T-helper 1 cell (primary cell): ENCODE measurements around the gene MARCHF6.
"Not testable (repeated sequence)": the region's sequence is repeated elsewhere in the genome, so short reads cannot be mapped to it uniquely, and the experiment has no call there.

Experiments used
- DNase-seq, 5 donors: peaks; one replicate each; pipeline ENCODE4 v3.0.0-alpha.2; 2012 to 2020

The MARCHF6 gene

GRCh38 chr5:10387690-10388089 lies 34.2 kb downstream of the MARCHF6 start:
- DNase-seq = no peak

- no peak for DNase-seq
Measured at GRCh38 chr5:10391130-10391529, 37.6 kb downstream of the MARCHF6 start.

GRCh38 chr5:10392567-10393328 lies 39.3 kb downstream of the MARCHF6 start:
- DNase-seq = not testable (repeated sequence)

DNA sequence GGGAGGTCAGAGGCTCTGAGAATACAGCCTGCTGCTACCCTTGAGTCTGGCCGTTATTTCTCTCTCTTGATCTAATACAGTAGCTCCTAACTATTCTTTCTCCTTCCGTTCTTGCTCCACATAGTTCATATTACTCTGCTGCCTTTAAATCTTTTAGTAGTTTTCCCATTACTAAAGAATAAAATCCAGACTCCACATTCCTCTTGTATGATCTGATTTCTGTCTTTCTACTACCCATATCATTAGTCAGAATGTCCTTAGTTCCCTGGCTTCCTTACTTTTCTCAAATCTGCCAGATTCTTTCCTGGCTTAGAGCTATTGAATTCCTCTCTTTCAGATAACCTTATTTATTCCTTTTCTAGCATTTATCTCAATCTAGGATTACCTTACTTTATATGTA lies 40.0 kb downstream of the MARCHF6 start:
- DNase-seq = no peak

GRCh38 chr5:10396552-10396951 lies 43.1 kb downstream of the MARCHF6 start:
- no peak for DNase-seq

GRCh38 chr5:10399839-10400238 lies 46.3 kb downstream of the MARCHF6 start:
- no peak for DNase-seq

GRCh38 chr5:10400411-10400810 lies 46.9 kb downstream of the MARCHF6 start:
- no peak for DNase-seq

DNA sequence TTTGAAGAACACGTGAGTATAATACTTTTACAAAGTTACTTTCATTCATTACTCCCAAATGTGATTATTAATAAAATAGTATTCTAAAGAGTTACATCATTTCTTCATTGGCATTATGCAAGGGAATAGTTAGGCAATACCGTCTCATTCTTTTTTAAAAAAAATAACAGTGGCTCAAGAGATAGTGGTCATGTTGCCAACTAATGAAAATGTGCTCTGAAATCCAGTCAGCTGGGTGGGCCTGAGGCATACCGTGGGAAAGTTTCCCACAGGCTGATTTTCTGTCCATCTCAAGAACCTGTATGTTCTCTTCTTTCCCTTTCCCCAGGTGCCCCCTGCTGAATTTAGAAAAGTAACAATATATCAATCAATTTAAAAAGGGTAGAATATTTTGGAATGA lies 47.3 kb downstream of the MARCHF6 start:
- no peak for DNase-seq

GRCh38 chr5:10401498-10401897 lies 48.0 kb downstream of the MARCHF6 start:
- DNase-seq = no peak
